ENCODE measurements around the gene ARID5B.

The ARID5B gene

GRCh38 chr10:62079885-62080559, 178.5 kb downstream of the ARID5B start:
- H2AFZ ChIP-seq (ENCODE audit: low read length, unreplicated experiment) = no peak overlapping the region
- no peak overlapping the region for H3K4me3 ChIP-seq (ENCODE audit: low read depth, low read length)
- H3K27ac ChIP-seq (ENCODE audit: low read depth, low read length) = peak overlapping the region; percentile 9; the same call in 1 of the 2 replicates
- H3K4me1 ChIP-seq (ENCODE audit: control insufficient read depth, insufficient read depth, low read length, unreplicated experiment) = peaks cover 78% of the 10 kb centered on the region
- peaks cover 18% of the 10 kb centered on the region for H3K36me3 ChIP-seq (ENCODE audit: insufficient read depth, low read length)
- no peaks in the 10 kb centered on the region for H3K27me3 ChIP-seq (ENCODE audit: insufficient read depth, low read length)
- peaks cover 27% of the 10 kb centered on the region for H3K79me2 ChIP-seq (ENCODE audit: control insufficient read depth, insufficient read depth, low read length, unreplicated experiment)

- Histone ChIP-seq H2AFZ (ENCODE audit: low read length, unreplicated experiment) (no peak overlapping the region), H3K36me3 (ENCODE audit: insufficient read depth, low read length) (peaks cover 20% of the 10 kb centered on the region), H3K4me1 (ENCODE audit: control insufficient read depth, insufficient read depth, low read length, unreplicated experiment) (peaks cover 75% of the 10 kb centered on the region), H3K27me3 (ENCODE audit: insufficient read depth, low read length) (no peaks in the 10 kb centered on the region), H3K4me3 (ENCODE audit: low read depth, low read length) (no peak overlapping the region), H3K79me2 (ENCODE audit: control insufficient read depth, insufficient read depth, low read length, unreplicated experiment) (peaks cover 36% of the 10 kb centered on the region), H3K27ac (ENCODE audit: low read depth, low read length) (peak overlapping the region; percentile 97)
These were observed 179.4 kb downstream of the ARID5B start for GRCh38 chr10:62080905-62081304.

- H3K27ac ChIP-seq (ENCODE audit: low read depth, low read length) = peak overlapping the region; percentile 97
- H3K36me3 ChIP-seq (ENCODE audit: insufficient read depth, low read length) = peaks cover 20% of the 10 kb centered on the region
- no peaks in the 10 kb centered on the region for H3K27me3 ChIP-seq (ENCODE audit: insufficient read depth, low read length)
- H2AFZ ChIP-seq (ENCODE audit: low read length, unreplicated experiment) = no peak overlapping the region
- peaks cover 69% of the 10 kb centered on the region for H3K4me1 ChIP-seq (ENCODE audit: control insufficient read depth, insufficient read depth, low read length, unreplicated experiment)
- peak overlapping the region; percentile 64; the same call in 1 of the 2 replicates for H3K4me3 ChIP-seq (ENCODE audit: low read depth, low read length)
- H3K79me2 ChIP-seq (ENCODE audit: control insufficient read depth, insufficient read depth, low read length, unreplicated experiment) = peaks cover 38% of the 10 kb centered on the region
These were observed 180.1 kb downstream of the ARID5B start for GRCh38 chr10:62081341-62082270.

GRCh38 chr10:62082271-62082656, 180.8 kb downstream of the ARID5B start:
- peaks cover 21% of the 10 kb centered on the region for H3K36me3 ChIP-seq (ENCODE audit: insufficient read depth, low read length)
- H3K4me1 ChIP-seq (ENCODE audit: control insufficient read depth, insufficient read depth, low read length, unreplicated experiment) = peaks cover 64% of the 10 kb centered on the region
- H3K79me2 ChIP-seq (ENCODE audit: control insufficient read depth, insufficient read depth, low read length, unreplicated experiment) = peaks cover 38% of the 10 kb centered on the region
- H3K4me3 ChIP-seq (ENCODE audit: low read depth, low read length) = peak overlapping the region; percentile 64
- H3K27ac ChIP-seq (ENCODE audit: low read depth, low read length) = peak overlapping the region; percentile 97
- H2AFZ ChIP-seq (ENCODE audit: low read length, unreplicated experiment) = peak overlapping the region; percentile 51
- H3K27me3 ChIP-seq (ENCODE audit: insufficient read depth, low read length) = no peaks in the 10 kb centered on the region

- Histone ChIP-seq H3K27ac (ENCODE audit: low read depth, low read length) (peak overlapping the region; percentile 97), H3K4me3 (ENCODE audit: low read depth, low read length) (peak overlapping the region; percentile 64), H3K36me3 (ENCODE audit: insufficient read depth, low read length) (peaks cover 22% of the 10 kb centered on the region), H2AFZ (ENCODE audit: low read length, unreplicated experiment) (peak overlapping the region; percentile 51), H3K79me2 (ENCODE audit: control insufficient read depth, insufficient read depth, low read length, unreplicated experiment) (peaks cover 38% of the 10 kb centered on the region), H3K27me3 (ENCODE audit: insufficient read depth, low read length) (no peaks in the 10 kb centered on the region), H3K4me1 (ENCODE audit: control insufficient read depth, insufficient read depth, low read length, unreplicated experiment) (peaks cover 62% of the 10 kb centered on the region)
These were observed 181.4 kb downstream of the ARID5B start for GRCh38 chr10:62082729-62083411.

- H3K79me2 ChIP-seq (ENCODE audit: control insufficient read depth, insufficient read depth, low read length, unreplicated experiment) = peaks cover 34% of the 10 kb centered on the region
- H3K27ac ChIP-seq (ENCODE audit: low read depth, low read length) = peak overlapping the region; percentile 97
- peaks cover 20% of the 10 kb centered on the region for H3K36me3 ChIP-seq (ENCODE audit: insufficient read depth, low read length)
- H2AFZ ChIP-seq (ENCODE audit: low read length, unreplicated experiment) = no peak overlapping the region
- H3K27me3 ChIP-seq (ENCODE audit: insufficient read depth, low read length) = no peaks in the 10 kb centered on the region
- peaks cover 64% of the 10 kb centered on the region for H3K4me1 ChIP-seq (ENCODE audit: control insufficient read depth, insufficient read depth, low read length, unreplicated experiment)
- peak overlapping the region; percentile 40 for H3K4me3 ChIP-seq (ENCODE audit: low read depth, low read length)
These were observed 182.1 kb downstream of the ARID5B start for GRCh38 chr10:62083412-62084267.

GRCh38 chr10:62084451-62084850, 183.0 kb downstream of the ARID5B start:
- H3K27ac ChIP-seq (ENCODE audit: low read depth, low read length) = peak overlapping the region; percentile 97
- no peak overlapping the region for H2AFZ ChIP-seq (ENCODE audit: low read length, unreplicated experiment)

GRCh38 chr10:62085404-62085803, 183.9 kb downstream of the ARID5B start:
- peak overlapping the region; percentile 97 for H3K27ac ChIP-seq (ENCODE audit: low read depth, low read length)
- peaks cover 60% of the 10 kb centered on the region for H3K4me1 ChIP-seq (ENCODE audit: control insufficient read depth, insufficient read depth, low read length, unreplicated experiment)
- H3K36me3 ChIP-seq (ENCODE audit: insufficient read depth, low read length) = peaks cover 27% of the 10 kb centered on the region
- H3K4me3 ChIP-seq (ENCODE audit: low read depth, low read length) = no peak overlapping the region
- no peaks in the 10 kb centered on the region for H3K27me3 ChIP-seq (ENCODE audit: insufficient read depth, low read length)
- H3K79me2 ChIP-seq (ENCODE audit: control insufficient read depth, insufficient read depth, low read length, unreplicated experiment) = peaks cover 23% of the 10 kb centered on the region
- no peak overlapping the region for H2AFZ ChIP-seq (ENCODE audit: low read length, unreplicated experiment)

More at GRCh38 chr10:62084451-62084850, 183.0 kb downstream of the ARID5B start:
- H3K79me2 ChIP-seq (ENCODE audit: control insufficient read depth, insufficient read depth, low read length, unreplicated experiment) = peaks cover 29% of the 10 kb centered on the region
- no peaks in the 10 kb centered on the region for H3K27me3 ChIP-seq (ENCODE audit: insufficient read depth, low read length)
- H3K4me1 ChIP-seq (ENCODE audit: control insufficient read depth, insufficient read depth, low read length, unreplicated experiment) = peaks cover 64% of the 10 kb centered on the region
- peaks cover 20% of the 10 kb centered on the region for H3K36me3 ChIP-seq (ENCODE audit: insufficient read depth, low read length)
- H3K4me3 ChIP-seq (ENCODE audit: low read depth, low read length) = peak overlapping the region; percentile 40

GRCh38 chr10:62085821-62086220, 184.3 kb downstream of the ARID5B start:
- Histone ChIP-seq H3K27ac (ENCODE audit: low read depth, low read length) (peak overlapping the region; percentile 97; the same call in 1 of the 2 replicates), H3K79me2 (ENCODE audit: control insufficient read depth, insufficient read depth, low read length, unreplicated experiment) (peaks cover 22% of the 10 kb centered on the region), H3K4me3 (ENCODE audit: low read depth, low read length) (no peak overlapping the region), H3K36me3 (ENCODE audit: insufficient read depth, low read length) (peaks cover 32% of the 10 kb centered on the region), H3K4me1 (ENCODE audit: control insufficient read depth, insufficient read depth, low read length, unreplicated experiment) (peaks cover 56% of the 10 kb centered on the region), H2AFZ (ENCODE audit: low read length, unreplicated experiment) (no peak overlapping the region), H3K27me3 (ENCODE audit: insufficient read depth, low read length) (no peaks in the 10 kb centered on the region)
